HEK293 (cell line): ENCODE measurements around the gene FUBP3.

ENCODE experiments used
- CTCF ChIA-PET: fragments of 350-600 bp; formaldehyde crosslinking; extraction: SDS; loops from one replicate; lab custom pipeline; 2021; ENCODE audit warnings: antibody characterized with exemption; lab: Yijun Ruan, JAX
- POLR2A ChIA-PET: fragments of 300-600 bp; formaldehyde crosslinking; extraction: SDS; loops from one replicate; lab custom pipeline; 2020; ENCODE audit warnings: antibody characterized with exemption, inconsistent platforms; lab: Yijun Ruan, JAX
- H3K27ac ChIP-seq: fragments of 200-500 bp; sonication (Bioruptor generic); 2 replicates; pipeline ENCODE4 v1.5.1; 2014; ENCODE audit warnings: low read depth, low read length, control low read depth, inconsistent platforms; ENCODE audit errors: extremely low read depth
- H3K36me3 ChIP-seq, 2 experiments: fragments of 200-500 bp in 1 of 2; sonication (Bioruptor generic) in 1 of 2; 1 replicate in 1 of 2; 2 replicates in 1 of 2; pipeline ENCODE4 v1.5.1; 2014 to 2017; ENCODE audit warnings: inconsistent platforms in 2 of 2, low read length in 2 of 2; ENCODE audit not compliant: control insufficient read depth in 2 of 2, insufficient read depth in 1 of 2
- H3K4me1 ChIP-seq: fragments of 200-500 bp; sonication (Bioruptor generic); 2 replicates; pipeline ENCODE4 v1.5.1; 2014; ENCODE audit warnings: mild to moderate bottlenecking, low read length, inconsistent platforms; ENCODE audit not compliant: control insufficient read depth, insufficient read depth
- H3K4me3 ChIP-seq: 2 replicates; pipeline ENCODE4 v1.5.1; 2011; ENCODE audit warnings: low read depth, mild to moderate bottlenecking, control low read depth, low read length, moderate library complexity
- H3K9me3 ChIP-seq: fragments of 200-500 bp; sonication (Bioruptor generic); 2 replicates; pipeline ENCODE4 v1.5.1; 2014; ENCODE audit warnings: low read depth, low read length, inconsistent platforms; ENCODE audit not compliant: control insufficient read depth, insufficient read depth
- BCL11B ChIP-seq: fragments of 450-650 bp; formaldehyde crosslinking; IDR thresholded peaks from 2 replicates; pipeline ENCODE4 v1.5.1; 2016; ENCODE audit warnings: low read depth, missing biosample characterization, missing genetic modification characterization
- GLI4 ChIP-seq: fragments of 450-650 bp; formaldehyde crosslinking; IDR thresholded peaks from 2 replicates; pipeline ENCODE4 v1.5.1; 2016; ENCODE audit warnings: missing biosample characterization, missing genetic modification characterization
- IKZF3 ChIP-seq: fragments of 450-650 bp; IDR thresholded peaks from 2 replicates; pipeline ENCODE4 v1.5.0; 2018; ENCODE audit warnings: missing biosample characterization, mild to moderate bottlenecking, missing genetic modification characterization, moderate library complexity
- KLF8 ChIP-seq: fragments of 450-650 bp; formaldehyde crosslinking; IDR thresholded peaks from 2 replicates; pipeline ENCODE4 v1.5.1; 2016; ENCODE audit warnings: missing biosample characterization, missing genetic modification characterization
- OSR2 ChIP-seq: fragments of 450-650 bp; formaldehyde crosslinking; IDR thresholded peaks from 2 replicates; pipeline ENCODE4 v1.5.1; 2016; ENCODE audit warnings: missing biosample characterization, missing genetic modification characterization
- OVOL3 ChIP-seq: fragments of 450-650 bp; formaldehyde crosslinking; IDR thresholded peaks from 2 replicates; pipeline ENCODE4 v1.5.1; 2016; ENCODE audit warnings: missing biosample characterization, missing genetic modification characterization
- TRIM28 ChIP-seq: IDR thresholded peaks from 2 replicates; pipeline ENCODE4 v1.6.1; 2011; ENCODE audit warnings: low read length, control low read depth, borderline replicate concordance
- WT1 ChIP-seq: fragments of 450-650 bp; formaldehyde crosslinking; IDR thresholded peaks from 2 replicates; pipeline ENCODE4 v1.5.1; 2016; ENCODE audit warnings: missing biosample characterization, missing genetic modification characterization
- ZBTB10 ChIP-seq: fragments of 450-650 bp; formaldehyde crosslinking; IDR thresholded peaks from 2 replicates; pipeline ENCODE4 v1.5.1; 2016; ENCODE audit warnings: missing biosample characterization, missing genetic modification characterization
- ZBTB17 ChIP-seq: fragments of 450-650 bp; formaldehyde crosslinking; IDR thresholded peaks from 2 replicates; pipeline ENCODE4 v1.5.1; 2016; ENCODE audit warnings: missing biosample characterization, missing genetic modification characterization
- ZBTB21 ChIP-seq: fragments of 450-650 bp; formaldehyde crosslinking; IDR thresholded peaks from 2 replicates; pipeline ENCODE4 v1.5.1; 2017; ENCODE audit warnings: missing biosample characterization, missing genetic modification characterization
- ZFP37 ChIP-seq: fragments of 450-650 bp; formaldehyde crosslinking; IDR thresholded peaks from 2 replicates; pipeline ENCODE4 v1.5.1; 2016; ENCODE audit warnings: missing biosample characterization, missing genetic modification characterization
- ZNF169 ChIP-seq: fragments of 450-650 bp; formaldehyde crosslinking; IDR thresholded peaks from 2 replicates; pipeline ENCODE4 v1.5.1; 2016; ENCODE audit warnings: missing biosample characterization, missing genetic modification characterization
- ZNF24 ChIP-seq: fragments of 450-650 bp; formaldehyde crosslinking; IDR thresholded peaks from 2 replicates; pipeline ENCODE4 v1.5.1; 2016; ENCODE audit warnings: missing biosample characterization, missing genetic modification characterization
- ZNF266 ChIP-seq: fragments of 450-650 bp; formaldehyde crosslinking; IDR thresholded peaks from 2 replicates; pipeline ENCODE4 v1.5.1; 2016; ENCODE audit warnings: missing biosample characterization, missing genetic modification characterization, low read depth
- ZNF335 ChIP-seq: fragments of 450-650 bp; formaldehyde crosslinking; conservative IDR thresholded peaks from 2 replicates; pipeline ENCODE4 v1.5.1; 2016; ENCODE audit warnings: missing biosample characterization, missing genetic modification characterization
- ZNF341 ChIP-seq: fragments of 450-650 bp; formaldehyde crosslinking; IDR thresholded peaks from 2 replicates; pipeline ENCODE4; 2016; ENCODE audit warnings: low read depth, missing biosample characterization, missing genetic modification characterization
- ZNF37A ChIP-seq: fragments of 450-650 bp; IDR thresholded peaks from 2 replicates; pipeline ENCODE4 v1.5.1; 2018; ENCODE audit warnings: missing biosample characterization, missing genetic modification characterization
- ZNF488 ChIP-seq: fragments of 450-650 bp; formaldehyde crosslinking; IDR thresholded peaks from 2 replicates; pipeline ENCODE4 v1.5.1; 2016; ENCODE audit warnings: missing biosample characterization, missing genetic modification characterization
- ZNF664 ChIP-seq: fragments of 450-650 bp; formaldehyde crosslinking; IDR thresholded peaks from 2 replicates; pipeline ENCODE4 v1.5.1; 2016; ENCODE audit warnings: missing biosample characterization, missing genetic modification characterization
- ZNF692 ChIP-seq: fragments of 450-650 bp; formaldehyde crosslinking; IDR thresholded peaks from 2 replicates; pipeline ENCODE4 v1.5.1; 2016; ENCODE audit warnings: missing biosample characterization, missing genetic modification characterization
- ZNF768 ChIP-seq: fragments of 450-650 bp; formaldehyde crosslinking; IDR thresholded peaks from 2 replicates; pipeline ENCODE4 v1.5.1; 2018; ENCODE audit warnings: missing biosample characterization, mild to moderate bottlenecking, missing genetic modification characterization
- ZXDB ChIP-seq: fragments of 450-650 bp; formaldehyde crosslinking; IDR thresholded peaks from 2 replicates; pipeline ENCODE4 v1.5.1; 2016; ENCODE audit warnings: missing biosample characterization, missing genetic modification characterization
- TF ChIP-seq, protein P1 (sequence below): fragments of 450-650 bp; formaldehyde crosslinking; IDR thresholded peaks from 2 replicates; pipeline ENCODE4 v1.5.1; 2017; ENCODE audit warnings: missing biosample characterization, missing genetic modification characterization
- TF ChIP-seq, protein P2 (sequence below): fragments of 450-650 bp; formaldehyde crosslinking; IDR thresholded peaks from 2 replicates; pipeline ENCODE4 v1.5.1; 2016; ENCODE audit warnings: missing biosample characterization, missing genetic modification characterization
- TF ChIP-seq, protein P3 (sequence below): fragments of 450-650 bp; formaldehyde crosslinking; IDR thresholded peaks from 2 replicates; pipeline ENCODE4 v1.5.1; 2016; ENCODE audit warnings: missing biosample characterization, missing genetic modification characterization

FUBP3 gene

GRCh38 chr9:130681769-130682420 is 102.5 kb downstream of the FUBP3 start:
- no peak overlapping the region; the same call in 1 of the 2 replicates for H3K27ac ChIP-seq
- TF ChIP-seq, protein P1, sequence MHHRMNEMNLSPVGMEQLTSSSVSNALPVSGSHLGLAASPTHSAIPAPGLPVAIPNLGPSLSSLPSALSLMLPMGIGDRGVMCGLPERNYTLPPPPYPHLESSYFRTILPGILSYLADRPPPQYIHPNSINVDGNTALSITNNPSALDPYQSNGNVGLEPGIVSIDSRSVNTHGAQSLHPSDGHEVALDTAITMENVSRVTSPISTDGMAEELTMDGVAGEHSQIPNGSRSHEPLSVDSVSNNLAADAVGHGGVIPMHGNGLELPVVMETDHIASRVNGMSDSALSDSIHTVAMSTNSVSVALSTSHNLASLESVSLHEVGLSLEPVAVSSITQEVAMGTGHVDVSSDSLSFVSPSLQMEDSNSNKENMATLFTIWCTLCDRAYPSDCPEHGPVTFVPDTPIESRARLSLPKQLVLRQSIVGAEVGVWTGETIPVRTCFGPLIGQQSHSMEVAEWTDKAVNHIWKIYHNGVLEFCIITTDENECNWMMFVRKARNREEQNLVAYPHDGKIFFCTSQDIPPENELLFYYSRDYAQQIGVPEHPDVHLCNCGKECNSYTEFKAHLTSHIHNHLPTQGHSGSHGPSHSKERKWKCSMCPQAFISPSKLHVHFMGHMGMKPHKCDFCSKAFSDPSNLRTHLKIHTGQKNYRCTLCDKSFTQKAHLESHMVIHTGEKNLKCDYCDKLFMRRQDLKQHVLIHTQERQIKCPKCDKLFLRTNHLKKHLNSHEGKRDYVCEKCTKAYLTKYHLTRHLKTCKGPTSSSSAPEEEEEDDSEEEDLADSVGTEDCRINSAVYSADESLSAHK (tag by site-specific recombination) = no peak
- TF ChIP-seq GLI4 (tag by site-specific recombination) (0 out of 2 replicates have a peak, but pooled peaks have one; percentile 4), ZNF24 (tag by site-specific recombination) (0 out of 2 replicates have a peak, but pooled peaks have one; percentile 17), ZXDB (tag by site-specific recombination) (peak; percentile 34), ZBTB21 (tag by site-specific recombination) (no peak), ZNF266 (tag by site-specific recombination) (no peak), OSR2 (tag by site-specific recombination) (no peak), ZNF341 (tag by site-specific recombination) (peak; percentile 63), IKZF3 (tag by site-specific recombination) (no peak), ZNF692 (0 out of 2 replicates have a peak, but pooled peaks have one; percentile 52), ZBTB10 (peak; percentile 86), TRIM28 (no peak), ZNF169 (tag by site-specific recombination) (no peak), OVOL3 (tag by site-specific recombination) (no peak), KLF8 (tag by site-specific recombination) (peak; percentile 47), ZBTB17 (tag by site-specific recombination) (no peak; the same call in 1 of the 2 replicates), ZNF768 (tag by site-specific recombination) (no peak), BCL11B (tag by site-specific recombination) (0 out of 2 replicates have a peak, but pooled peaks have one; percentile 29), ZNF335 (tag by site-specific recombination) (peak; percentile 89), WT1 (no peak), ZNF488 (no peak), ZNF664 (no peak), ZFP37 (tag by site-specific recombination) (no peak), ZNF37A (tag by site-specific recombination) (no peak)
- TF ChIP-seq, protein P2, sequence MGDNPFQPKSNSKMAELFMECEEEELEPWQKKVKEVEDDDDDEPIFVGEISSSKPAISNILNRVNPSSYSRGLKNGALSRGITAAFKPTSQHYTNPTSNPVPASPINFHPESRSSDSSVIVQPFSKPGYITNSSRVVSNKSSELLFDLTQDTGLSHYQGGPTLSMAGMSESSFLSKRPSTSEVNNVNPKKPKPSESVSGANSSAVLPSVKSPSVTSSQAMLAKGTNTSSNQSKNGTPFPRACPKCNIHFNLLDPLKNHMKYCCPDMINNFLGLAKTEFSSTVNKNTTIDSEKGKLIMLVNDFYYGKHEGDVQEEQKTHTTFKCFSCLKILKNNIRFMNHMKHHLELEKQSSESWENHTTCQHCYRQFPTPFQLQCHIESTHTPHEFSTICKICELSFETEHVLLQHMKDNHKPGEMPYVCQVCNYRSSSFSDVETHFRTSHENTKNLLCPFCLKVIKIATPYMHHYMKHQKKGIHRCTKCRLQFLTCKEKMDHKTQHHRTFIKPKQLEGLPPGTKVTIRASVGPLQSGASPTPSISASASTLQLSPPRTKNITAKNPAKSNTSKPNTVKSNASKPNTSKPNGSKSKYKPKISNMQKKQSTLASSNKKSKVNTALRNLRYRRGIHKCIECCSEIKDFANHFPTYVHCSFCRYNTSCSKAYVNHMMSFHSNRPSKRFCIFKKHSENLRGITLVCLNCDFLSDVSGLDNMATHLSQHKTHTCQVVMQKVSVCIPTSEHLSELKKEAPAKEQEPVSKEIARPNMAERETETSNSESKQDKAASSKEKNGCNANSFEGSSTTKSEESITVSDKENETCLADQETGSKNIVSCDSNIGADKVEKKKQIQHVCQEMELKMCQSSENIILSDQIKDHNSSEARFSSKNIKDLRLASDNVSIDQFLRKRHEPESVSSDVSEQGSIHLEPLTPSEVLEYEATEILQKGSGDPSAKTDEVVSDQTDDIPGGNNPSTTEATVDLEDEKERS = no peak
- TF ChIP-seq, protein P3, sequence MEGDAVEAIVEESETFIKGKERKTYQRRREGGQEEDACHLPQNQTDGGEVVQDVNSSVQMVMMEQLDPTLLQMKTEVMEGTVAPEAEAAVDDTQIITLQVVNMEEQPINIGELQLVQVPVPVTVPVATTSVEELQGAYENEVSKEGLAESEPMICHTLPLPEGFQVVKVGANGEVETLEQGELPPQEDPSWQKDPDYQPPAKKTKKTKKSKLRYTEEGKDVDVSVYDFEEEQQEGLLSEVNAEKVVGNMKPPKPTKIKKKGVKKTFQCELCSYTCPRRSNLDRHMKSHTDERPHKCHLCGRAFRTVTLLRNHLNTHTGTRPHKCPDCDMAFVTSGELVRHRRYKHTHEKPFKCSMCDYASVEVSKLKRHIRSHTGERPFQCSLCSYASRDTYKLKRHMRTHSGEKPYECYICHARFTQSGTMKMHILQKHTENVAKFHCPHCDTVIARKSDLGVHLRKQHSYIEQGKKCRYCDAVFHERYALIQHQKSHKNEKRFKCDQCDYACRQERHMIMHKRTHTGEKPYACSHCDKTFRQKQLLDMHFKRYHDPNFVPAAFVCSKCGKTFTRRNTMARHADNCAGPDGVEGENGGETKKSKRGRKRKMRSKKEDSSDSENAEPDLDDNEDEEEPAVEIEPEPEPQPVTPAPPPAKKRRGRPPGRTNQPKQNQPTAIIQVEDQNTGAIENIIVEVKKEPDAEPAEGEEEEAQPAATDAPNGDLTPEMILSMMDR (tag by site-specific recombination) = peak; percentile 39; the same call in 1 of the 2 replicates

More at GRCh38 chr9:130681769-130682420, 102.5 kb downstream of the FUBP3 start:
- Histone ChIP-seq H3K36me3 (no peaks in the 10 kb centered on the region), H3K4me1 (no peaks in the 10 kb centered on the region; the same call in 1 of the 2 replicates), H3K9me3 (no peaks in the 10 kb centered on the region), H3K4me3 (peak overlapping the region; percentile 53)
- CTCF ChIA-PET = interaction anchor here (0.6 to 15.8 kb wide), 32 partner anchors 8 to 259 kb away, joined by 3 to 305 read pairs (median 4); partner anchors contain the start of gene EXOSC2
- POLR2A ChIA-PET = interaction anchor here (1.9 to 3.1 kb wide), 2 partner anchors 11 to 219 kb away, joined by 7 to 10 read pairs; partner anchors contain the start of gene EXOSC2
